H1 (cell line): ENCODE results near the gene TNIK.

Experiments
- CTCF ChIP-seq, 3 experiments: IDR thresholded peaks; 1 replicate in 2 of 3; 2 replicates in 1 of 3; pipeline versions ENCODE4 v1.5.1 to v1.6.1; 2011; ENCODE audit warnings: low read length in 3 of 3, mild to moderate bottlenecking in 3 of 3, inconsistent platforms in 2 of 3, low read depth in 1 of 3, moderate library complexity in 1 of 3; ENCODE audit not compliant: insufficient read depth in 1 of 3; ENCODE audit errors: control extremely low read depth in 1 of 3
- POLR2A ChIP-seq, 2 experiments: IDR thresholded peaks; 1 replicate in 1 of 2; 2 replicates in 1 of 2; pipeline ENCODE4 v1.6.1; 2011; ENCODE audit warnings: low read depth in 2 of 2, low read length in 2 of 2, mild to moderate bottlenecking in 2 of 2; ENCODE audit errors: control extremely low read depth in 1 of 2
- POLR2AphosphoS5 ChIP-seq: IDR thresholded peaks from 2 replicates; pipeline ENCODE4 v1.6.1; 2011; ENCODE audit warnings: low read depth, low read length

DNA sequence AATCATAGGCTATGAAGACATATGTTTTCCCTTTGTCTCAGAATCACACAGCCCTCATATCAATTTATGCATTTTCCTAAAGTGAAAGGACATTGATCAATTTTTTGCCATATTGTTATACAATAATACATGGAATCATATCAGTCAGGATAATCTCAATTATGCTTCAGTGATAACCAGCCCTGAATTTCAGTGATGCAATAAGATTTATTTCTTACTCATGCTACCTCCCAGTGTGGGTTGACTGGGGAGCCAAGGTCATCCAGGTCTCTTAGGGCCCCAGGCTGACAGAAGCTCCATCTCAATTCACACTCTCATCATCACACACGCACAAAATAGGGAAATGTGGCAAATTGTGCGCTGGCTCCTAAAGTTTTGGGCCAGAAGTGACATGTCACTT is 44.2 kb upstream of the TNIK start:
- TF ChIP-seq POLR2AphosphoS5, result no peak
- no peak for TF ChIP-seq CTCF (IDR thresholded peaks at IDR 0.05; ENCODE audit: control extremely low read depth in 1 of 3, insufficient read depth in 1 of 3, low read depth in 1 of 3, low read length in 3 of 3)
- no peak for TF ChIP-seq POLR2A (IDR thresholded peaks at IDR 0.05; ENCODE audit: control extremely low read depth in 1 of 2, low read depth in 2 of 2, low read length in 2 of 2)
